Astrocyte (in vitro differentiated cells and primary cell): ENCODE results near the gene PLA2G12A. TPM values are rescaled to one million over a fixed set of nuclear protein-coding genes. Genes with fewer than 3 reads are reported as not detected.

Experiments
- DNase-seq: peaks from one replicate; pipeline ENCODE4 v3.0.0-alpha.2; 2010; ENCODE audit warnings: low read depth
- FAIRE-seq: peaks from 2 replicates; lab custom pipeline; 2011; peaks lifted over from hg19 to GRCh38; lab: Jason Lieb, UNC
- H2AFZ ChIP-seq: 2 replicates; pipeline ENCODE4 v1.6.0; 2012; ENCODE audit warnings: low read depth, low read length, inconsistent platforms
- H3K27ac ChIP-seq: 2 replicates; pipeline ENCODE4 v1.5.1; 2011; ENCODE audit warnings: low read depth, low read length, inconsistent platforms
- H3K27me3 ChIP-seq: 2 replicates; pipeline ENCODE4 v1.6.0; 2011; ENCODE audit warnings: low read length, inconsistent platforms; ENCODE audit not compliant: insufficient read depth
- H3K36me3 ChIP-seq: 2 replicates; pipeline ENCODE4 v1.5.1; 2011; ENCODE audit warnings: low read length, inconsistent platforms; ENCODE audit not compliant: insufficient read depth
- H3K4me1 ChIP-seq: 2 replicates; pipeline ENCODE4 v1.5.1; 2011; ENCODE audit warnings: low read length, inconsistent platforms; ENCODE audit not compliant: insufficient read depth
- H3K4me2 ChIP-seq: 2 replicates; pipeline ENCODE4 v1.6.0; 2012; ENCODE audit warnings: low read length, inconsistent platforms
- H3K4me3 ChIP-seq: 2 replicates; pipeline ENCODE4 v1.5.1; 2011; ENCODE audit warnings: low read depth, mild to moderate bottlenecking, low read length, inconsistent platforms; ENCODE audit not compliant: insufficient read depth
- H3K79me2 ChIP-seq: 2 replicates; pipeline ENCODE4 v1.6.0; 2012; ENCODE audit warnings: mild to moderate bottlenecking, low read length, inconsistent platforms; ENCODE audit not compliant: insufficient read depth
- H3K9ac ChIP-seq: 2 replicates; pipeline ENCODE4 v1.6.0; 2012; ENCODE audit warnings: mild to moderate bottlenecking, low read length, inconsistent platforms
- H3K9me3 ChIP-seq: 2 replicates; pipeline ENCODE4 v1.5.1; 2012; ENCODE audit warnings: low read depth, mild to moderate bottlenecking, low read length, inconsistent platforms; ENCODE audit not compliant: insufficient read depth
- H4K20me1 ChIP-seq: 2 replicates; pipeline ENCODE4 v1.6.0; 2012; ENCODE audit warnings: low read length, inconsistent platforms; ENCODE audit not compliant: insufficient read depth
- H3K27ac Mint-ChIP-seq: one replicate; pipeline ENCODE4 v1.8.0; 2021; ENCODE audit warnings: mild to moderate bottlenecking, mixed read lengths; ENCODE audit not compliant: unreplicated experiment
- H3K27me3 Mint-ChIP-seq: one replicate; pipeline ENCODE4 v1.8.0; 2021; ENCODE audit warnings: low read depth, mixed read lengths; ENCODE audit not compliant: unreplicated experiment
- H3K36me3 Mint-ChIP-seq: one replicate; pipeline ENCODE4 v1.8.0; 2021; ENCODE audit warnings: low read depth, mixed read lengths; ENCODE audit not compliant: unreplicated experiment
- H3K4me1 Mint-ChIP-seq: one replicate; pipeline ENCODE4 v1.8.0; 2021; ENCODE audit warnings: low read depth, mixed read lengths; ENCODE audit not compliant: unreplicated experiment
- H3K4me3 Mint-ChIP-seq: one replicate; pipeline ENCODE4 v1.8.0; 2021; ENCODE audit warnings: mild to moderate bottlenecking, moderate library complexity, mixed read lengths; ENCODE audit not compliant: unreplicated experiment
- H3K9me3 Mint-ChIP-seq: one replicate; pipeline ENCODE4 v1.8.0; 2021; ENCODE audit warnings: mild to moderate bottlenecking, mixed read lengths; ENCODE audit not compliant: unreplicated experiment
- CTCF ChIP-seq: IDR thresholded peaks from 2 replicates; pipeline ENCODE4 v1.5.1; 2011; ENCODE audit warnings: low read depth, mild to moderate bottlenecking, inconsistent platforms, low read length, moderate library complexity; ENCODE audit not compliant: insufficient read depth
- EZH2 ChIP-seq: IDR thresholded peaks from 2 replicates; pipeline ENCODE4 v1.6.1; 2012; ENCODE audit warnings: mild to moderate bottlenecking, low read length, inconsistent platforms; ENCODE audit not compliant: insufficient read depth
- total RNA-seq: library from RNA; stranded (reverse); gene quantifications from 2 replicates; pipeline ENCODE4 v1.2.1, GENCODE V29; 2021

PLA2G12A gene
- total RNA-seq, 1 donor from 2014 or later = 22.5 TPM

GRCh38 chr4:109750652-109751244, 20.9 kb upstream of the PLA2G12A start:
- Histone ChIP-seq H3K27ac (no peak overlapping the region), H4K20me1 (no peaks in the 10 kb centered on the region), H3K4me3 (no peak overlapping the region), H3K9ac (no peak overlapping the region), H3K36me3 (no peaks in the 10 kb centered on the region), H3K9me3 (no peaks in the 10 kb centered on the region), H3K4me1 (no peaks in the 10 kb centered on the region), H3K4me2 (no peak overlapping the region), H3K27me3 (no peaks in the 10 kb centered on the region), H2AFZ (no peak overlapping the region), H3K79me2 (no peaks in the 10 kb centered on the region)
- no peak for DNase-seq
- no peak for FAIRE-seq
- H3K4me1 Mint-ChIP-seq = no peaks in the 10 kb centered on the region
- no peak overlapping the region for H3K4me3 Mint-ChIP-seq
- H3K9me3 Mint-ChIP-seq = no peaks in the 10 kb centered on the region
- TF ChIP-seq EZH2 = no peak
- TF ChIP-seq CTCF = no peak
- no peaks in the 10 kb centered on the region for H3K36me3 Mint-ChIP-seq
- no peak overlapping the region for H3K27ac Mint-ChIP-seq
- no peaks in the 10 kb centered on the region for H3K27me3 Mint-ChIP-seq

GRCh38 chr4:109749388-109750082, 19.7 kb upstream of the PLA2G12A start:
- no peak overlapping the region for H3K27ac Mint-ChIP-seq
- no peak for FAIRE-seq
- no peaks in the 10 kb centered on the region for H3K4me1 Mint-ChIP-seq
- no peak overlapping the region for H3K4me3 Mint-ChIP-seq
- H3K4me1 ChIP-seq = no peaks in the 10 kb centered on the region
- DNase-seq = no peak
- no peak overlapping the region for H3K4me3 ChIP-seq
- no peak for TF ChIP-seq CTCF
- no peak for TF ChIP-seq EZH2
- no peak overlapping the region for H3K27ac ChIP-seq
- H3K36me3 ChIP-seq = no peaks in the 10 kb centered on the region
- H3K9ac ChIP-seq = no peak overlapping the region
- no peaks in the 10 kb centered on the region for H3K9me3 Mint-ChIP-seq
- no peak overlapping the region for H2AFZ ChIP-seq
- no peaks in the 10 kb centered on the region for H4K20me1 ChIP-seq
- H3K79me2 ChIP-seq = no peaks in the 10 kb centered on the region
- no peak overlapping the region for H3K4me2 ChIP-seq
- H3K27me3 ChIP-seq = no peaks in the 10 kb centered on the region
- H3K27me3 Mint-ChIP-seq = peaks cover 6% of the 10 kb centered on the region
- H3K9me3 ChIP-seq = no peaks in the 10 kb centered on the region
- H3K36me3 Mint-ChIP-seq = no peaks in the 10 kb centered on the region

- no peaks in the 10 kb centered on the region for H3K9me3 Mint-ChIP-seq
- Histone ChIP-seq H3K36me3 (no peaks in the 10 kb centered on the region), H3K9ac (no peak overlapping the region), H3K27ac (no peak overlapping the region), H3K27me3 (no peaks in the 10 kb centered on the region), H2AFZ (no peak overlapping the region), H3K4me3 (no peak overlapping the region), H3K4me2 (no peak overlapping the region), H3K9me3 (no peaks in the 10 kb centered on the region), H3K79me2 (no peaks in the 10 kb centered on the region), H3K4me1 (no peaks in the 10 kb centered on the region), H4K20me1 (no peaks in the 10 kb centered on the region)
- TF ChIP-seq CTCF (no peak), EZH2 (no peak)
- no peak overlapping the region for H3K4me3 Mint-ChIP-seq
- no peaks in the 10 kb centered on the region for H3K4me1 Mint-ChIP-seq
- peaks cover 6% of the 10 kb centered on the region for H3K27me3 Mint-ChIP-seq
- no peak overlapping the region for H3K27ac Mint-ChIP-seq
- DNase-seq (no peak), FAIRE-seq (no peak)
- H3K36me3 Mint-ChIP-seq = no peaks in the 10 kb centered on the region
These were observed 18.2 kb upstream of the PLA2G12A start for GRCh38 chr4:109748114-109748513.
